ENCODE data around the gene ANKRD63. TPM values are rescaled to one million over a fixed set of nuclear protein-coding genes. Genes with fewer than 3 reads are reported as not detected.

Gene ANKRD63
- total RNA-seq, 4 donors from 2014 or later = not detected

- peaks cover 0 to 5% (median 0%) of the 10 kb centered on the region in 3 donors for H3K36me3 ChIP-seq
- H3K9me3 ChIP-seq = peaks cover 0 to 27% (median 2%) of the 10 kb centered on the region in 4 donors
- WGBS, 2 donors = 61 to 64% methylated on average over 10 to 12 of the region's 12 CpGs
- TF ChIP-seq EP300 (IDR thresholded peaks at IDR 0.05) (no peak), CTCF (IDR thresholded peaks at IDR 0.05) (no peak), POLR2A (IDR thresholded peaks at IDR 0.05) (no peak)
- H3K4me3 ChIP-seq = no peak overlapping the region
- peaks cover 0 to 6% (median under 1%) of the 10 kb centered on the region in 4 donors for H3K4me1 ChIP-seq
- DNase-seq (ENCODE audit: low spot score in 2 of 2) = no peak
- H3K27ac ChIP-seq = no peak overlapping the region
- peaks cover 0 to 12% of the 10 kb centered on the region in 2 donors for H3K27me3 ChIP-seq
These were observed 13.2 kb upstream of the ANKRD63 start for GRCh38 chr15:40295877-40296560.

GRCh38 chr15:40295297-40295696 is 12.4 kb upstream of the ANKRD63 start:
- peaks cover 0 to 20% (median 2%) of the 10 kb centered on the region in 4 donors for H3K9me3 ChIP-seq
- H3K4me3 ChIP-seq = no peak overlapping the region
- no peak for DNase-seq (ENCODE audit: low spot score in 2 of 2)
- H3K4me1 ChIP-seq = peaks cover 0 to 14% (median 3%) of the 10 kb centered on the region in 4 donors
- H3K27ac ChIP-seq = no peak overlapping the region
- TF ChIP-seq POLR2A (IDR thresholded peaks at IDR 0.05) (no peak), EP300 (IDR thresholded peaks at IDR 0.05) (no peak), CTCF (IDR thresholded peaks at IDR 0.05) (no peak)
- H3K27me3 ChIP-seq = peaks cover 0 to 12% of the 10 kb centered on the region in 2 donors
- WGBS, 2 donors = 90 to 94% methylated on average over 1 of the region's 1 CpG
- H3K36me3 ChIP-seq = peaks cover 0 to 5% (median 0%) of the 10 kb centered on the region in 3 donors

GRCh38 chr15:40293905-40294895 is 11.3 kb upstream of the ANKRD63 start:
- Histone ChIP-seq H3K27me3 (peaks cover 0 to 17% of the 10 kb centered on the region in 2 donors), H3K4me1 (peaks cover 0 to 14% (median 3%) of the 10 kb centered on the region in 4 donors), H3K27ac (no peak overlapping the region), H3K9me3 (peaks cover 0 to 9% (median 0%) of the 10 kb centered on the region in 4 donors), H3K4me3 (no peak overlapping the region), H3K36me3 (peaks cover 0 to 4% (median 0%) of the 10 kb centered on the region in 3 donors)
- no peak for DNase-seq (ENCODE audit: low spot score in 2 of 2)
- 79 to 81% methylated on average over 15 of the region's 20 CpGs for whole genome bisulfite sequencing, 2 donors
- TF ChIP-seq CTCF (IDR thresholded peaks at IDR 0.05) (no peak), POLR2A (IDR thresholded peaks at IDR 0.05) (no peak), EP300 (IDR thresholded peaks at IDR 0.05) (no peak)

- Histone ChIP-seq H3K27me3 (peaks cover 0 to 26% of the 10 kb centered on the region in 2 donors), H3K9me3 (no peaks in the 10 kb centered on the region), H3K36me3 (no peaks in the 10 kb centered on the region), H3K27ac (no peak overlapping the region), H3K4me1 (peaks cover 0 to 14% (median 3%) of the 10 kb centered on the region in 4 donors), H3K4me3 (no peak overlapping the region)
- DNase-seq (ENCODE audit: low spot score in 2 of 2) = no peak
- TF ChIP-seq POLR2A (IDR thresholded peaks at IDR 0.05) (no peak), EP300 (IDR thresholded peaks at IDR 0.05) (no peak), CTCF (IDR thresholded peaks at IDR 0.05) (no peak)
These were observed 10.1 kb upstream of the ANKRD63 start for GRCh38 chr15:40293006-40293405.

Data from tibial nerve (tissue), 4 donors.